Neural progenitor cell (in vitro differentiated cells): Measurements from ENCODE around the gene GATA1.

Experiments
- CTCF ChIP-seq: fragments of 200-600 bp; sonication (generic); IDR thresholded peaks from 2 replicates; pipeline ENCODE4 v1.5.1; 2017; ENCODE audit warnings: antibody characterized with exemption, mild to moderate bottlenecking
- EZH2phosphoT487 ChIP-seq: fragments of 200-600 bp; sonication (generic); IDR thresholded peaks from 2 replicates; pipeline ENCODE4 v1.6.1; 2017; ENCODE audit warnings: antibody characterized with exemption

- TF ChIP-seq CTCF (no peak), EZH2phosphoT487 (no peak)
Observed at GRCh38 chrX:48814722-48815121, 28.3 kb downstream of the GATA1 start.
